SHP77 treated with DMSO at 0.1 percent for 48 hours (cell line): Measurements from ENCODE around the gene HDC.

Experiments
- DNase-seq: peaks from one replicate; lab custom pipeline; 2025; lab: John Stamatoyannopoulos, UW

HDC gene

GRCh38 chr15:50225938-50226337, 39.6 kb downstream of the HDC start:
- no peak for DNase-seq

- no peak for DNase-seq
Observed at GRCh38 chr15:50225057-50225456, 40.5 kb downstream of the HDC start.

DNA sequence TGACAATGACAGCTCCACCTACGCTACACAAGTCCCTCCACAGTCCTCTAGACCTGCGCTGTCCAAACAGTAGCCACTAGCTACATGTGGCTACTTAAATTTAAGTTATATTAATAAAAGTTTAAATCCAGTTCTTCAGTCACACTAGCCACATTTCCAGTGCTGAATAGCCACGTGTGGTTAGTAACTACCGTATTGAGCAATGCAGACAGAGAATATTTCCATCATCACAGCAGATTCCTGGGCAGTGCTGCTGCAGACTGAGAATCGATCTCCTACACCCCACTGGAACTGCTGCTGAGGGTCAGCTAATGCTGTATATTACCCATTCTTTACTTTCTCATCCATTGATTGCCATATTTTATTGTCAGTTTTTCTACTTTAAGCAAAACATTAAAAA, 40.9 kb downstream of the HDC start:
- no peak for DNase-seq

DNA sequence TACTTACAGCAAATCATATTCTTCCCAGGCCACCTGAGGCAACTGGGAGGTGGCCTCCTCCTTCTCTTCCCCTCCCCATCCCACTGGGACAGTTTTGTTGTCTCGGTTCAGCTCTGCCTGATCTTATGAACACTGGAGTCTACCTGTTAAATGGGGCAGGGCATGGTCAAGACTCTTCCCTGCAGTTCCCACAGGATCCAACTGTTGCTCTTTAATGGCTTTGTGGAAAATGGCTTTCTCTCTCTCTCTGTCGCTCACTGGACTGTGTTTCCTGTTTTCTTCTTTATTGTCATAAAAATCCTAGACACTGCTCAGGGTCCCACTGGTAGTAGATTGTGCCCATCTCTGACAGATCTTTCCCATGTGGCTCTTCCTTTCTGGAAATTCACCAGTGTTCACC, 43.3 kb downstream of the HDC start:
- no peak for DNase-seq

DNA sequence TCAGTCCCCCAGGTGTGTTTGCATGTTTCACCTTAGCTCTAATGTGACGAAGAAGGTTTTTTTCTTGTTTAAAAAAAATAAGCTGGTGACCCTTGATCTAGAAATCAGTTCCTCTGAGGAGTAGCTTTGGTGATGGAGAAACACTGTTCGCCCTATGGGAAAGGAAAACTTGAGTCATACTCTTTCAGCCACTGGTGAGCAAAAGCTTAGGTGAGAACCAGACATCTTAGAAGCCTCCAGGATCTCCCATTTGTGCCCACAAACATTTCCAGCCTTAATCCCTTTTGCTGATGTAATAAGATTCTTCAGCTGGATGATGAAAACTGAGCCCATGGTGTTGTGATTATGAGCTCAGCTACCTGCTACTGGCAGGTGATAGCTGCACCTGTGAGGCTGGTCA, 45.7 kb downstream of the HDC start:
- no peak for DNase-seq

GRCh38 chr15:50218691-50219090, 46.8 kb downstream of the HDC start:
- no peak for DNase-seq

- DNase-seq: no peak
Observed at GRCh38 chr15:50218291-50218690, 47.2 kb downstream of the HDC start.

GRCh38 chr15:50210462-50211157, 54.9 kb downstream of the HDC start:
- DNase-seq: no peak

DNA sequence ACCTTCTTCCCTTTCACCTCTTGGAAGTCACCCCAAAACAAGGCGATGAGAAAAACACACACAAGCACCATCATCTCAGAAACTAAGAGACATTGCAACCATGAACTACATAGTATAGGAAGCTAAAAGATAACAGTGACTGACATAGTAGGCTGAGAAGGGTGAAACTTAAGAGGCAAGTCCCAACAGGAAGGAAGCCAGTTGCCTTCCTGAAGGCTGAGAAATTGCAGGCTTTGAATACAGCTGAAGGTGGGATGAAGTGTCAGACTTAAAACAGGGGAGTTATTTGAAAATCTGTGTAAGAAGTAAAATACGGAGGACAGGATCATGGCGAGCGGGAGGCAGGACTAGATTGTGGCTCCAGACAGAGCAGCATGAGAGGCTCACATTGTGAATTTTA, 55.7 kb downstream of the HDC start:
- no peak for DNase-seq

DNA sequence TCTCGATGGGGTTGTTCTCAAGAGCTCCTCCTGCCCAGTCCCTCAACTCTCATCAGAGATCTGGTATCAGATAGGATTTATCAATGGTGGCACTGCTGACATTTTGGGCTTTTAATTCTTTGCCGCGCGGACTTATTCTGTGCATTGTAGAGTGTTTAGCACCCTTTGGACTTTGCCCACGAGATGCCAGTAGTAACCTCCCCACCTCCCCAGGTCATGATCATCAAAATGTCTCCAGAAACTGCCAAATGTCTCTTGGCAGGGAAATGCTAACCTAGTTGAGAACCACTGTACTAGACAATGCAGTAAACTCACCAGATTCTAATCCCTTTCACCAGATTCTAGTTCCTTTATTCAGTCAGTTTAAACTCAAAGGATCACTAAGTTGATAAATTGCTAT, 59.5 kb downstream of the HDC start:
- DNase-seq: no peak

GRCh38 chr15:50202003-50202402, 63.5 kb downstream of the HDC start:
- DNase-seq: no peak

- DNase-seq: no peak
Observed at GRCh38 chr15:50192926-50193620, 72.5 kb downstream of the HDC start.

DNA sequence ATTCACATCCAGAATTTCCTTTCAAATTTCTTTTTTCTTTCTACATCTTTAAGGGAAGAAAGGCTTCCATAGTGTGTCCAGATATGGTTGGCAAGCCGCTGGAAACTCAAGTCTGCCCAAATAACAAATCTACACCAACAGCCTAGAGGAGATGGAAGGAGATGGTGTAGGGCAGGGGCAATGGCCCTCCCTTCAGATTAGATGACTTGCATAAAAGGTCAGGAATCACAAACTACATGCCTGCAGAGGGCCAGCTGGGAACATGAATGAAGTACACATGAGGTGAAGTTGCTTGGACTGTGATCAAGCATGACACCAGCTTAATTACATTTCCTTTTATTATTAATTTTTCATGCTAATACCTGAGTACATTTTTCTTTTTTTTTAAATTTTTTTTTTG, 73.4 kb downstream of the HDC start:
- DNase-seq: no peak
